ENCODE results near the gene HOXC6. TPM values are rescaled to one million over a fixed set of nuclear protein-coding genes. Genes with fewer than 3 reads are reported as not detected.

The HOXC6 gene
- total and polyA plus RNA-seq, 9 of the 15 experiments (the other 6 are each of a cell fraction or from before 2014, with no cell fraction given): 0.06 to 4.0 (median 1.4) TPM

DNA sequence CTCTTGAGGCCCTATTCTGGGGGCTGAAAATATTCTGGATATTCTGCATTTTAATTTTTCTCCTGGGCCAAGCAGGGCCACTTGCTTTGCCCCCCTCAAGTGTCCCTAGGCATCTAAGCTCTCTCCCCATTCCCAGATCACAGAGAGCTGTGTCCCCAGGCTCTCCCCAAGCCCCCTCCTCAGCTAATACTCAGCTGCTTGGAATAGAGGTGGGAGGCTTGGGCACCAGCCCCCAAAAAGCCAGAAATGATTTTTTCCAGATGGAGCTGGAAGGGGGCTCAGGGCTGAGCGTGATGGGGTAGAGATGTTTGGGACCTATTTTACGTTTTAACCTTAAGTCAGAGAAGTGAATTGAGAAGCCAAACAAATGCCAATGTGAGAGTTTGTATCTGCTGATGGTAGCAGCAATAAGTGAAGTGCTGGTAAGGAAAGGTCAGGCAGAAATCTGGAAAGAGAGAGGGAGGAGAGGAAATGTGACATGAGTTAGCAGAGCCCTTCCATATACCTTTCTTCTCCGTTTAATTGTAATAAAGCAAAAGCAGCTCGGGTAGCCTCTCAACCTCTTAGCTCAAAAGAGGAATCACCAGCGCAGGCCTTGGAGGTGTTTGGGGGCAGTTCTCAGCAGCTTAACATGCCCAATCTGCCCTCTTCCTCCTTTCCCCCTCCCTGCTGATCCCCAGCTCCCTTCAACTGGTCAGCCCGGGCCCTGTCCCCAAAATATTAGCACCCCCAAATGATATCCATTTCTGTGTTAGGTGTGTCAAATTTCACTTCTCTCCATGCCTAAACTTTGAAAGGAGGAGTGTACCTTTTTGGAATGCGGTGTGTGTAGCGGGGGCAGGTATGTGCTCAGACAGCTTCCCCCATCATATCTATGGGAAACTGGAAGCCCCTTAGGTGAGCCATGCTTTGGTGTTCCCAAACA is 5.0 kb upstream of the HOXC6 start (continued):
- TF ChIP-seq, protein P1, sequence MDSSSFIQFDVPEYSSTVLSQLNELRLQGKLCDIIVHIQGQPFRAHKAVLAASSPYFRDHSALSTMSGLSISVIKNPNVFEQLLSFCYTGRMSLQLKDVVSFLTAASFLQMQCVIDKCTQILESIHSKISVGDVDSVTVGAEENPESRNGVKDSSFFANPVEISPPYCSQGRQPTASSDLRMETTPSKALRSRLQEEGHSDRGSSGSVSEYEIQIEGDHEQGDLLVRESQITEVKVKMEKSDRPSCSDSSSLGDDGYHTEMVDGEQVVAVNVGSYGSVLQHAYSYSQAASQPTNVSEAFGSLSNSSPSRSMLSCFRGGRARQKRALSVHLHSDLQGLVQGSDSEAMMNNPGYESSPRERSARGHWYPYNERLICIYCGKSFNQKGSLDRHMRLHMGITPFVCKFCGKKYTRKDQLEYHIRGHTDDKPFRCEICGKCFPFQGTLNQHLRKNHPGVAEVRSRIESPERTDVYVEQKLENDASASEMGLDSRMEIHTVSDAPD (CRISPR knock-in tag; IDR thresholded peaks at IDR 0.05): no peak
- TF ChIP-seq, protein P2, sequence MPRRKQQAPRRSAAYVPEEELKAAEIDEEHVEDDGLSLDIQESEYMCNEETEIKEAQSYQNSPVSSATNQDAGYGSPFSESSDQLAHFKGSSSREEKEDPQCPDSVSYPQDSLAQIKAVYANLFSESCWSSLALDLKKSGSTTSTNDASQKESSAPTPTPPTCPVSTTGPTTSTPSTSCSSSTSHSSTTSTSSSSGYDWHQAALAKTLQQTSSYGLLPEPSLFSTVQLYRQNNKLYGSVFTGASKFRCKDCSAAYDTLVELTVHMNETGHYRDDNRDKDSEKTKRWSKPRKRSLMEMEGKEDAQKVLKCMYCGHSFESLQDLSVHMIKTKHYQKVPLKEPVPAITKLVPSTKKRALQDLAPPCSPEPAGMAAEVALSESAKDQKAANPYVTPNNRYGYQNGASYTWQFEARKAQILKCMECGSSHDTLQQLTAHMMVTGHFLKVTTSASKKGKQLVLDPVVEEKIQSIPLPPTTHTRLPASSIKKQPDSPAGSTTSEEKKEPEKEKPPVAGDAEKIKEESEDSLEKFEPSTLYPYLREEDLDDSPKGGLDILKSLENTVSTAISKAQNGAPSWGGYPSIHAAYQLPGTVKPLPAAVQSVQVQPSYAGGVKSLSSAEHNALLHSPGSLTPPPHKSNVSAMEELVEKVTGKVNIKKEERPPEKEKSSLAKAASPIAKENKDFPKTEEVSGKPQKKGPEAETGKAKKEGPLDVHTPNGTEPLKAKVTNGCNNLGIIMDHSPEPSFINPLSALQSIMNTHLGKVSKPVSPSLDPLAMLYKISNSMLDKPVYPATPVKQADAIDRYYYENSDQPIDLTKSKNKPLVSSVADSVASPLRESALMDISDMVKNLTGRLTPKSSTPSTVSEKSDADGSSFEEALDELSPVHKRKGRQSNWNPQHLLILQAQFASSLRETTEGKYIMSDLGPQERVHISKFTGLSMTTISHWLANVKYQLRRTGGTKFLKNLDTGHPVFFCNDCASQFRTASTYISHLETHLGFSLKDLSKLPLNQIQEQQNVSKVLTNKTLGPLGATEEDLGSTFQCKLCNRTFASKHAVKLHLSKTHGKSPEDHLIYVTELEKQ (CRISPR knock-in tag; IDR thresholded peaks at IDR 0.05): no peak
- TF ChIP-seq FOXP1 (CRISPR knock-in tag; IDR thresholded peaks at IDR 0.05): no peak
- no peak for TF ChIP-seq RBM15 (IDR thresholded peaks at IDR 0.05; ENCODE audit: insufficient read depth, low read length)
- no peak for TF ChIP-seq TCFL5 (CRISPR knock-in tag; conservative IDR thresholded peaks at IDR 0.05)
- TF ChIP-seq, protein P3, sequence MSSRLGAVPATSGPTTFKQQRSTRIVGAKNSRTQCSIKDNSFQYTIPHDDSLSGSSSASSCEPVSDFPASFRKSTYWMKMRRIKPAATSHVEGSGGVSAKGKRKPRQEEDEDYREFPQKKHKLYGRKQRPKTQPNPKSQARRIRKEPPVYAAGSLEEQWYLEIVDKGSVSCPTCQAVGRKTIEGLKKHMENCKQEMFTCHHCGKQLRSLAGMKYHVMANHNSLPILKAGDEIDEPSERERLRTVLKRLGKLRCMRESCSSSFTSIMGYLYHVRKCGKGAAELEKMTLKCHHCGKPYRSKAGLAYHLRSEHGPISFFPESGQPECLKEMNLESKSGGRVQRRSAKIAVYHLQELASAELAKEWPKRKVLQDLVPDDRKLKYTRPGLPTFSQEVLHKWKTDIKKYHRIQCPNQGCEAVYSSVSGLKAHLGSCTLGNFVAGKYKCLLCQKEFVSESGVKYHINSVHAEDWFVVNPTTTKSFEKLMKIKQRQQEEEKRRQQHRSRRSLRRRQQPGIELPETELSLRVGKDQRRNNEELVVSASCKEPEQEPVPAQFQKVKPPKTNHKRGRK (tag; IDR thresholded peaks at IDR 0.05): no peak
- TF ChIP-seq PTTG1 (tag; IDR thresholded peaks at IDR 0.05; ENCODE audit: low read depth): no peak
- TF ChIP-seq POLR2AphosphoS2 (IDR thresholded peaks at IDR 0.05; ENCODE audit: low read length): no peak
- no peak for TF ChIP-seq HMG20A (CRISPR knock-in tag; conservative IDR thresholded peaks at IDR 0.05)
